Omental fat pad (tissue), 4 donors: Measurements from ENCODE around the gene GUSB. TPM values are rescaled to one million over a fixed set of nuclear protein-coding genes. Genes with fewer than 3 reads are reported as not detected.
"Not testable (repeated sequence)": the region's sequence is repeated elsewhere in the genome, so short reads cannot be mapped to it uniquely, and the experiment has no call there.

Experiments used
- ATAC-seq: fragments of 150-250 bp; one replicate; pipeline ENCODE4 v1.9.1; 2016; ENCODE audit warnings: mild to moderate bottlenecking, moderate library complexity; ENCODE audit not compliant: low FRiP score
- DNase-seq: peaks from one replicate; pipeline ENCODE4 v3.0.0-alpha.2; 2019; ENCODE audit warnings: low spot score
- CTCF ChIP-seq, 3 donors: fragments of 450-650 bp; IDR thresholded peaks; one replicate each; pipeline ENCODE4 v1.5.1; 2016 to 2017; ENCODE audit warnings: antibody characterized with exemption in 3 of 3, mild to moderate bottlenecking in 3 of 3, moderate library complexity in 2 of 3
- total RNA-seq, 4 donors: library from RNA; depleted of rRNA; stranded (reverse); fragments of >200 nt; gene quantifications; one replicate each; pipeline ENCODE4 v1.1.0, GENCODE V29; 2016

The GUSB gene
- total RNA-seq, 4 donors from 2014 or later = 20.2 to 45.7 (median 33.1) TPM

- ATAC-seq (no peak), DNase-seq (no peak)
- no peak for TF ChIP-seq CTCF (IDR thresholded peaks at IDR 0.05)
These were observed 10.5 kb upstream of the GUSB start for GRCh38 chr7:65992526-65992925.

- ATAC-seq, DNase-seq: not testable (repeated sequence)
These were observed 9.8 kb upstream of the GUSB start for GRCh38 chr7:65991829-65992228.

GRCh38 chr7:65989694-65990080 is 7.7 kb upstream of the GUSB start:
- TF ChIP-seq CTCF (IDR thresholded peaks at IDR 0.05) = no peak
- no peak for ATAC-seq
- no peak for DNase-seq

GRCh38 chr7:65988503-65988902 is 6.5 kb upstream of the GUSB start:
- not testable (repeated sequence) for DNase-seq

GRCh38 chr7:65988084-65988483 is 6.1 kb upstream of the GUSB start:
- ATAC-seq = no peak
- TF ChIP-seq CTCF (IDR thresholded peaks at IDR 0.05) = no peak

More at GRCh38 chr7:65988503-65988902, 6.5 kb upstream of the GUSB start:
- ATAC-seq = not testable (repeated sequence)

GRCh38 chr7:65983965-65984658 is 2.1 kb upstream of the GUSB start:
- ATAC-seq = no peak

More at GRCh38 chr7:65988084-65988483, 6.1 kb upstream of the GUSB start:
- DNase-seq = no peak

GRCh38 chr7:65980478-65981250 is 1.3 kb downstream of the GUSB start:
- TF ChIP-seq CTCF (IDR thresholded peaks at IDR 0.05) = no peak
- ATAC-seq = no peak
- DNase-seq = no peak

More at GRCh38 chr7:65983965-65984658, 2.1 kb upstream of the GUSB start:
- TF ChIP-seq CTCF (IDR thresholded peaks at IDR 0.05) = no peak
- DNase-seq = no peak
